K562 (cell line): Measurements from ENCODE around the gene PRICKLE4. TPM values are rescaled to one million over a fixed set of nuclear protein-coding genes. Genes with fewer than 3 reads are reported as not detected.
A peak's percentile ranks its signal among the peaks of the same experiment; 100 is the strongest.

Experiments
- ATAC-seq: fragments of 200-7000 bp; cut with Tn5 transposase; 3 replicates; pipeline ENCODE4 v1.9.1; 2020; ENCODE audit warnings: moderate library complexity
- BruUV-seq: library from RNA; stranded (reverse); fragments of 400-500 nt; replicated peaks from 2 replicates; lab custom pipeline; 2021; lab: Mats Ljungman, UMichigan
- CTCF ChIA-PET: fragments of 300-600 bp; formaldehyde crosslinking; extraction: SDS; loops from one replicate; lab custom pipeline; 2021; ENCODE audit warnings: low intra/inter-chr PET ratio; lab: Yijun Ruan, JAX
- POLR2A ChIA-PET: fragments of 300-600, 350-650 bp; sonication (Branson Sonifier 250); formaldehyde crosslinking; extraction: SDS; loops from one replicate; lab custom pipeline; 2021; ENCODE audit warnings: antibody characterized with exemption, inconsistent platforms; lab: Yijun Ruan, JAX
- DNase-seq, 4 experiments: peaks; one replicate each; pipeline versions ENCODE4 v3.0.0 to v3.0.0-alpha.2; 2011 to 2018; ENCODE audit warnings: low spot score in 3 of 4, mixed read lengths in 3 of 4; ENCODE audit errors: extremely low read depth in 1 of 4
- FAIRE-seq: peaks from 2 replicates; lab custom pipeline; 2011; peaks lifted over from hg19 to GRCh38; lab: Jason Lieb, UNC
- H2AFZ ChIP-seq: 2 replicates; pipeline ENCODE4 v1.6.0; 2011; ENCODE audit warnings: low read depth, low read length, control low read depth, inconsistent platforms
- H3K27ac ChIP-seq: fragments of 200-600 bp; 3 replicates; pipeline ENCODE4 v1.8.0; 2011; ENCODE audit warnings: low read depth, mild to moderate bottlenecking, control low read depth, inconsistent platforms, low read length, moderate library complexity, mixed read lengths; ENCODE audit errors: extremely low read depth
- H3K27me3 ChIP-seq, 2 experiments: fragments of 300-600 bp in 1 of 2; 2 replicates in 1 of 2; 3 replicates in 1 of 2; pipeline versions ENCODE4 v1.6.0 to v1.8.0; 2011; ENCODE audit warnings: inconsistent platforms in 2 of 2, low read length in 2 of 2, mild to moderate bottlenecking in 1 of 2, mixed read lengths in 1 of 2, moderate library complexity in 1 of 2; ENCODE audit not compliant: control insufficient read depth in 2 of 2, insufficient read depth in 2 of 2
- H3K36me3 ChIP-seq: fragments of 300-600 bp; 3 replicates; pipeline ENCODE4 v1.8.0; 2011; ENCODE audit warnings: mild to moderate bottlenecking, low read length, inconsistent platforms; ENCODE audit not compliant: control insufficient read depth, insufficient read depth
- H3K4me1 ChIP-seq, 2 experiments: fragments of 200-600 bp in 1 of 2; replicated peaks in 1 of 2; 2 replicates in 1 of 2; 3 replicates in 1 of 2; pipeline versions ENCODE4 v1.5.1 to v1.8.0; 2011; ENCODE audit warnings: inconsistent platforms in 2 of 2, low read length in 2 of 2, mild to moderate bottlenecking in 1 of 2, mixed read lengths in 1 of 2, moderate library complexity in 1 of 2; ENCODE audit not compliant: control insufficient read depth in 2 of 2, insufficient read depth in 2 of 2
- H3K4me2 ChIP-seq: 2 replicates; pipeline ENCODE4 v1.6.1; 2011; ENCODE audit warnings: low read length, control low read depth, inconsistent platforms, mixed read lengths; ENCODE audit not compliant: insufficient read depth
- H3K4me3 ChIP-seq: fragments of 200-600 bp; sonication (generic), shearing (Covaris generic); 2 replicates; pipeline ENCODE4 v1.5.1; 2016; ENCODE audit warnings: control low read depth, inconsistent platforms
- H3K79me2 ChIP-seq: fragments of 200-600 bp; 3 replicates; pipeline ENCODE4 v1.8.0; 2011; ENCODE audit warnings: low read length, inconsistent platforms; ENCODE audit not compliant: control insufficient read depth, insufficient read depth
- H3K9ac ChIP-seq, 2 experiments: 2 replicates each; pipeline versions ENCODE4 v1.6.0 to v1.6.1; 2011; ENCODE audit warnings: low read depth in 2 of 2, low read length in 2 of 2, control low read depth in 1 of 2, inconsistent platforms in 1 of 2, mild to moderate bottlenecking in 1 of 2, mixed read lengths in 1 of 2; ENCODE audit not compliant: insufficient read depth in 1 of 2
- H3K9me1 ChIP-seq: one replicate; pipeline ENCODE4 v1.6.0; 2011; ENCODE audit warnings: inconsistent platforms, mild to moderate bottlenecking, low read length, moderate library complexity; ENCODE audit not compliant: control insufficient read depth, insufficient read depth
- H3K9me3 ChIP-seq: replicated peaks from 2 replicates; pipeline ENCODE4 v1.5.1; 2011; ENCODE audit warnings: low read depth, low read length, inconsistent platforms; ENCODE audit not compliant: control insufficient read depth, insufficient read depth
- H4K20me1 ChIP-seq: replicated peaks from 2 replicates; pipeline ENCODE4 v1.6.1; 2011; ENCODE audit warnings: low read length, inconsistent platforms, mixed read lengths; ENCODE audit not compliant: control insufficient read depth, insufficient read depth
- CAMTA2 ChIP-seq: fragments of 250-450 bp; sonication (Bioruptor Pico); conservative IDR thresholded peaks from 2 replicates; pipeline ENCODE4 v1.5.1; 2022
- CREM ChIP-seq: IDR thresholded peaks from 2 replicates; pipeline ENCODE4 v1.6.1; 2014; ENCODE audit warnings: antibody characterized with exemption, low read depth
- CSDE1 ChIP-seq, 2 experiments: fragments of 450-650 bp; IDR thresholded peaks; 2 replicates each; pipeline ENCODE4 v1.6.1; 2016; ENCODE audit warnings: mild to moderate bottlenecking in 1 of 2
- GATA2 ChIP-seq: sonication (generic); formaldehyde crosslinking; IDR thresholded peaks from 2 replicates; pipeline ENCODE4 v1.4.0; 2020; ENCODE audit warnings: mild to moderate bottlenecking, missing genetic modification reagents
- JUND ChIP-seq, 2 experiments: IDR thresholded peaks; 2 replicates in 1 of 2; 3 replicates in 1 of 2; pipeline ENCODE4 v1.6.1; 2011; ENCODE audit warnings: borderline replicate concordance in 2 of 2, low read depth in 2 of 2, low read length in 2 of 2, improper control_type of control experiment in 1 of 2, missing biosample characterization in 1 of 2, missing genetic modification characterization in 1 of 2, missing genetic modification reagents in 1 of 2
- NCOA1 ChIP-seq: fragments of 450-650 bp; IDR thresholded peaks from 2 replicates; pipeline ENCODE4 v1.6.1; 2016; ENCODE audit warnings: low read depth
- NCOR1 ChIP-seq: fragments of 450-650 bp; IDR thresholded peaks from 2 replicates; pipeline ENCODE4 v1.6.1; 2016; ENCODE audit warnings: mild to moderate bottlenecking, moderate library complexity
- NFYB ChIP-seq: IDR thresholded peaks from 2 replicates; pipeline ENCODE4 v1.6.1; 2011; ENCODE audit warnings: mild to moderate bottlenecking, moderate library complexity; ENCODE audit not compliant: insufficient read length; ENCODE audit errors: extremely low read depth
- NUFIP1 ChIP-seq: fragments of 450-650 bp; IDR thresholded peaks from 2 replicates; pipeline ENCODE4 v1.6.1; 2018; ENCODE audit not compliant: partially characterized antibody
- POLR2AphosphoS5 ChIP-seq: IDR thresholded peaks from 2 replicates; pipeline ENCODE4 v1.6.1; 2011; ENCODE audit warnings: mild to moderate bottlenecking, low read depth, low read length, moderate library complexity; ENCODE audit not compliant: control insufficient read depth, insufficient read depth
- PTBP1 ChIP-seq: fragments of 200-400 bp; formaldehyde crosslinking; IDR thresholded peaks from 2 replicates; pipeline ENCODE4 v1.6.1; 2017; ENCODE audit warnings: low read depth, low read length
- SMC3 ChIP-seq: conservative IDR thresholded peaks from 2 replicates; pipeline ENCODE4 v1.6.1; 2011; ENCODE audit warnings: low read depth, low read length, improper control_type of control experiment; ENCODE audit not compliant: insufficient read depth
- ZFP1 ChIP-seq: fragments of 450-650 bp; formaldehyde crosslinking; IDR thresholded peaks from 2 replicates; pipeline ENCODE4 v1.4.0; 2020; ENCODE audit warnings: mild to moderate bottlenecking, mixed read lengths
- ZNF12 ChIP-seq: sonication (generic); formaldehyde crosslinking; IDR thresholded peaks from 2 replicates; pipeline ENCODE4 v1.4.0; 2020; ENCODE audit warnings: mild to moderate bottlenecking, missing genetic modification reagents
- ZNF232 ChIP-seq: sonication (generic); formaldehyde crosslinking; IDR thresholded peaks from 2 replicates; pipeline ENCODE4 v1.8.0; 2022; ENCODE audit warnings: mild to moderate bottlenecking, missing genetic modification reagents
- ZNF57 ChIP-seq: fragments of 450-650 bp; formaldehyde crosslinking; IDR thresholded peaks from 2 replicates; pipeline ENCODE4 v1.4.0; 2020; ENCODE audit warnings: mild to moderate bottlenecking, moderate library complexity
- ZNF583 ChIP-seq: fragments of 250-450 bp; sonication (Bioruptor Pico); IDR thresholded peaks from 2 replicates; pipeline ENCODE4 v1.4.0; 2020
- ZNF75A ChIP-seq: fragments of 450-650 bp; formaldehyde crosslinking; IDR thresholded peaks from 2 replicates; pipeline ENCODE4 v1.4.0; 2020; ENCODE audit warnings: mild to moderate bottlenecking
- ZNF764 ChIP-seq: fragments of 250-450 bp; sonication (Bioruptor Pico); IDR thresholded peaks from 2 replicates; pipeline ENCODE4 v1.4.0; 2020; ENCODE audit warnings: low read depth, mild to moderate bottlenecking, moderate library complexity
- WGBS: fragments of 100-300 bp; shearing (Covaris generic); methylation state at CpG from one replicate; pipeline ENCODE4 v1.1.6; 2016; ENCODE audit warnings: low coverage, mixed read lengths; ENCODE audit not compliant: insufficient coverage; ENCODE audit errors: missing lambda C conversion rate; 5-methylcytosine and 5-hydroxymethylcytosine counted together
- in situ Hi-C: fragments of 300-500 bp; cut with MboI; formaldehyde crosslinking; loops from 4 replicates; pipeline ENCODE4 v1.15.0; 2018; ENCODE audit warnings: inconsistent platforms, mixed read lengths
- intact Hi-C: fragments of 100-400 bp; cut with micrococcal nuclease; formaldehyde crosslinking; loops from 2 replicates; pipeline ENCODE4 v1.14.2; 2022
- polyA plus RNA-seq, 8 experiments: library from polyadenylated mRNA; depleted of rRNA in 4 of 8; stranded (reverse) in 5 of 8; unstranded in 3 of 8; fragments of >200 nt; fragmentation: Nextera tagmentation in 2 of 8; fragmentation: Illumina TruSeq in 1 of 8; extraction: Ambion mirVana in 2 of 8; extraction: Trizol in 1 of 8; gene quantifications; 2 replicates each; pipeline versions ENCODE4 v1.2.1 to v1.2.3, GENCODE V29; 2011 to 2014; ENCODE audit warnings: inconsistent platforms in 1 of 8, missing spikeins in 1 of 8
- total RNA-seq, 7 experiments: library from RNA; depleted of rRNA in 6 of 7; stranded (reverse); fragments of >200 nt in 6 of 7; fragmentation: Illumina TruSeq in 2 of 7; extraction: Trizol in 2 of 7; gene quantifications; 2 replicates each; pipeline versions ENCODE4 v1.2.1 to v1.2.3, GENCODE V29; 2011 to 2021; ENCODE audit warnings: low replicate concordance in 1 of 7
- TF ChIP-seq, protein P1 (sequence below), 3 experiments: fragments of 200-800 bp in 1 of 3; sonication (Bioruptor generic) in 1 of 3; sonication (generic) in 1 of 3; formaldehyde crosslinking in 1 of 3; IDR thresholded peaks; 2 replicates each; pipeline versions ENCODE4 v1.6.1 to v1.8.0; 2016 to 2022; ENCODE audit warnings: mild to moderate bottlenecking in 2 of 3, missing compliant biosample characterization in 2 of 3, missing genetic modification characterization in 2 of 3, missing genetic modification reagents in 1 of 3

PRICKLE4 gene
- total and polyA plus RNA-seq, 9 of the 15 experiments (the other 6 are each of a cell fraction or from before 2014, with no cell fraction given), result 0.20 to 0.32 (median 0.27) TPM; not detected in 6

DNA sequence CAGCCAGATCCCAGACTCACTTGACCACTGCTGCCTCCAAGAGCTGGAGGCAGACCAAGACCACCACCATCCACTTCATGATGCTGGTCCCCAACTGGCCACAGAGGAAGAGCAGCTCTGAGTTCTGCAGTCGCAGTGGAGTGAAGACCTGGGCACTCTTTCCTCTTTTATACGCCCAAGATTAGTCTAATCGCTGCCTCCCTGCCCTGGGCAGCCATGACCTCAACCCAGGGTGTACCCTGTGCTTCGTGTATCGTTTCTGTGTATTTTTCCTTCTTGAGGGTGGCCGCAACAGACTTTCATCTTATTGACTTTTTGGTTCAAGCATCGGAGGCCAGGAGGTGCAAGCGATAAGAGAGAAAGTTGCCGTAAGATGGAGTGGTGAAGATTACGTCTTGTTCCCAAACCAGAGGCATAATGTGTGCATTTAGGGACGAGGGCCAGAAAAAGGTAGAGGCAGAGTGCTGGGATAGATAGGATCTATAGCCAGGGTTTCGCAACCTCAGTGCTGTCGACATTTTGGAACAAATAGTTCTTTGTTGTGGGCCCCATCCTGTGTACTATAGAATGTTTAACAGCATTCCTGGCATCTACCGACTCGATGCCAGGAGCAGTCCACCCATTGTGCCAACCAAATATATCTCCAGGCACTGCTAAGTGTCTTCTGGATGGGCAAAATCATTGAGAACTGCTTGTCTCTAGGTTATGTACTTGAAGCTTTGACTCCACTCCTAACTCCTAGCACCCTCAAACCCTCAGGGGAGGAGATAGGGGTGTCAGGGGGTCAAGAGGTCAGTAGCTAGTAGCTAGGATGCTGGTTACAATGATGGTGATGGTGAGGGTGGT lies 33.1 kb upstream of the PRICKLE4 start, which contains the start of gene PGC:
Gene PGC (minus strand): TSS at position 142 of the 846 bp plus-strand sequence. CDS start 63 bp downstream, at position 79.
- FAIRE-seq (peak; percentile 78), ATAC-seq (peak; percentile 41), DNase-seq (peak; percentile 40 to 50 (median 49))
- peaks cover 13 to 14% of the 10 kb centered on the region in 2 experiments for H3K4me1 ChIP-seq
- WGBS, result 5% methylated on average over 15 of the region's 15 CpGs
- BruUV-seq, result no TSS peak
- no peaks in the 10 kb centered on the region for H3K9me1 ChIP-seq
- no peaks in the 10 kb centered on the region for H3K36me3 ChIP-seq
- ChIA-PET CTCF (interaction anchor here (0.6 kb wide), 1 partner anchor 65 kb away, joined by 5 read pairs; no protein-coding TSS in a partner anchor), POLR2A (interaction anchor here (0.8 to 2.2 kb wide), 5 partner anchors 9 to 25 kb away, joined by 3 to 6 read pairs (median 4); no protein-coding TSS in a partner anchor)
- H3K4me3 ChIP-seq, result no peak within 1 kb of the TSS
- peaks cover 9 to 16% of the 10 kb centered on the region in 2 experiments; a peak in 4 of 5 replicates for H3K27me3 ChIP-seq
- H3K79me2 ChIP-seq, result no peaks in the 10 kb centered on the region
- 0 out of 4 replicates have a peak within 1 kb of the TSS, but pooled peaks of 1 of the 2 experiments have one; percentile 5 for H3K9ac ChIP-seq
- H2AFZ ChIP-seq, result no peak within 1 kb of the TSS
- no peak within 1 kb of the TSS for H3K27ac ChIP-seq
- peak within 1 kb of the TSS; percentile 30; the same call in 1 of the 2 replicates for H3K4me2 ChIP-seq
- in situ Hi-C loops, result no loop called here
- no peaks in the 10 kb centered on the region; the same call in 1 of the 2 replicates for H4K20me1 ChIP-seq
- no peaks in the 10 kb centered on the region for H3K9me3 ChIP-seq
- intact Hi-C loops, result no loop called here
- TF ChIP-seq CREM (peak; percentile 35), ZNF583 (CRISPR knock-in tag) (no peak), GATA2 (CRISPR knock-in tag) (peak; percentile 82), NCOR1 (no peak), NUFIP1 (no peak), ZNF12 (CRISPR knock-in tag) (no peak), NCOA1 (no peak), NFYB (no peak), ZNF232 (CRISPR knock-in tag) (no peak), JUND (IDR thresholded peaks at IDR 0.05; ENCODE audit: borderline replicate concordance, low read depth, low read length) (peak; percentile 47; the same call in 1 of the 2 replicates), JUND (tag; IDR thresholded peaks at IDR 0.05; ENCODE audit: borderline replicate concordance, low read depth, low read length) (no peak), ZNF57 (CRISPR knock-in tag) (no peak), SMC3 (no peak), POLR2AphosphoS5 (no peak), ZNF75A (no peak), PTBP1 (no peak), ZNF764 (no peak), CSDE1 (IDR thresholded peaks at IDR 0.05) (no peak), CAMTA2 (CRISPR knock-in tag) (no peak), ZFP1 (no peak)
- TF ChIP-seq, protein P1, sequence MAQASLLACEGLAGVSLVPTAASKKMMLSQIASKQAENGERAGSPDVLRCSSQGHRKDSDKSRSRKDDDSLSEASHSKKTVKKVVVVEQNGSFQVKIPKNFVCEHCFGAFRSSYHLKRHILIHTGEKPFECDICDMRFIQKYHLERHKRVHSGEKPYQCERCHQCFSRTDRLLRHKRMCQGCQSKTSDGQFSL (CRISPR knock-in tag; IDR thresholded peaks at IDR 0.05), result no peak
- TF ChIP-seq, protein P1 (tag; IDR thresholded peaks at IDR 0.05), result no peak
